DMS114 treated with DMSO at 0.1 percent for 48 hours (cell line): ENCODE data around the gene TOGARAM1.
A peak's percentile ranks its signal among the peaks of the same experiment; 100 is the strongest.

Source experiments
- DNase-seq: peaks from one replicate; lab custom pipeline; 2025; ENCODE audit not compliant: unreplicated experiment; lab: John Stamatoyannopoulos, UW

Gene TOGARAM1, protein sequence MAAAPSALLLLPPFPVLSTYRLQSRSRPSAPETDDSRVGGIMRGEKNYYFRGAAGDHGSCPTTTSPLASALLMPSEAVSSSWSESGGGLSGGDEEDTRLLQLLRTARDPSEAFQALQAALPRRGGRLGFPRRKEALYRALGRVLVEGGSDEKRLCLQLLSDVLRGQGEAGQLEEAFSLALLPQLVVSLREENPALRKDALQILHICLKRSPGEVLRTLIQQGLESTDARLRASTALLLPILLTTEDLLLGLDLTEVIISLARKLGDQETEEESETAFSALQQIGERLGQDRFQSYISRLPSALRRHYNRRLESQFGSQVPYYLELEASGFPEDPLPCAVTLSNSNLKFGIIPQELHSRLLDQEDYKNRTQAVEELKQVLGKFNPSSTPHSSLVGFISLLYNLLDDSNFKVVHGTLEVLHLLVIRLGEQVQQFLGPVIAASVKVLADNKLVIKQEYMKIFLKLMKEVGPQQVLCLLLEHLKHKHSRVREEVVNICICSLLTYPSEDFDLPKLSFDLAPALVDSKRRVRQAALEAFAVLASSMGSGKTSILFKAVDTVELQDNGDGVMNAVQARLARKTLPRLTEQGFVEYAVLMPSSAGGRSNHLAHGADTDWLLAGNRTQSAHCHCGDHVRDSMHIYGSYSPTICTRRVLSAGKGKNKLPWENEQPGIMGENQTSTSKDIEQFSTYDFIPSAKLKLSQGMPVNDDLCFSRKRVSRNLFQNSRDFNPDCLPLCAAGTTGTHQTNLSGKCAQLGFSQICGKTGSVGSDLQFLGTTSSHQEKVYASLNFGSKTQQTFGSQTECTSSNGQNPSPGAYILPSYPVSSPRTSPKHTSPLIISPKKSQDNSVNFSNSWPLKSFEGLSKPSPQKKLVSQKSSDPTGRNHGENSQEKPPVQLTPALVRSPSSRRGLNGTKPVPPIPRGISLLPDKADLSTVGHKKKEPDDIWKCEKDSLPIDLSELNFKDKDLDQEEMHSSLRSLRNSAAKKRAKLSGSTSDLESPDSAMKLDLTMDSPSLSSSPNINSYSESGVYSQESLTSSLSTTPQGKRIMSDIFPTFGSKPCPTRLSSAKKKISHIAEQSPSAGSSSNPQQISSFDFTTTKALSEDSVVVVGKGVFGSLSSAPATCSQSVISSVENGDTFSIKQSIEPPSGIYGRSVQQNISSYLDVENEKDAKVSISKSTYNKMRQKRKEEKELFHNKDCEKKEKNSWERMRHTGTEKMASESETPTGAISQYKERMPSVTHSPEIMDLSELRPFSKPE (N-terminal part only)

DNA sequence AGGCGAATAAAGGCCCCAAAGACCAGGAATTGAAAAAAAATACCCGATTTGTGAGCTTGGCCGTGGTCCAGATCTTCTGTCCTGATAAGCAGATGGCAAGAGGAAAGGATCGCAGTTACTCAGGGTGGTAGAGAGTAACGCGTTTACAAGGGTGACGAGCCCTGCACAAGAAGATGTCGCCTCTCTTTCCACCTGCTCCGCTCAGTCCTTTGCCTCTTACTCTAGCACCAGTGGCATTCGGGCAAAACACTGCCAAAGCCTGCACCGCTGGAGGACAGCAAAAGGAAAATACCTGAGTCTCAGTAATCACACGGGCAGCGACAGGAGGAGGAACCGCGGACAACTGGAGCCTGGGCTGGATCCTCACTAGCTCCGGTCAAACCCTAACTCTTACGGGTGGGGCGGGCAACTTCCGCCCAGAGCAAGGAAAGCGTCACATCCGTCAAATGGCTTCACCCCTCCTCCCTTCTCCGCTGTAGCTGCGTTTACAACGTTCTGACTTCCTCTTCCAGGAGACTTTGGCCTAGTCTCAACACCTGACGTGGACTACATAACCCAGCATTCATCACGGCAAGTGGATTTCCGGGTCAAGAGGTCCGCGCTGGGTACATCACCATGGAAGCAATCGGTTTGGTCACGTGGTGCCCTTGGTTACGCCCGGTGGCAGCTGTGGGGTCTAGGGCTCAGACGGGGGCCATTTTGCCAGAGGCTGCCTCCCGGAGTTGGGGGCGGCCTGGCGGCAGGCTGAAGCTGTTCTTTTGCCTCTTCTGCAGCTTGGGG, at the start of gene TOGARAM1, which contains the start of gene KLHL28:
TOGARAM1 (plus strand) TSS at position 637 of the 780 bp plus-strand sequence. CDS start 232 bp downstream, outside the sequence.
KLHL28 (minus strand) TSS at position 394 of the 780 bp plus-strand sequence. CDS start 16,019 bp downstream, outside the sequence.
- peak; percentile 98 for DNase-seq

DNA sequence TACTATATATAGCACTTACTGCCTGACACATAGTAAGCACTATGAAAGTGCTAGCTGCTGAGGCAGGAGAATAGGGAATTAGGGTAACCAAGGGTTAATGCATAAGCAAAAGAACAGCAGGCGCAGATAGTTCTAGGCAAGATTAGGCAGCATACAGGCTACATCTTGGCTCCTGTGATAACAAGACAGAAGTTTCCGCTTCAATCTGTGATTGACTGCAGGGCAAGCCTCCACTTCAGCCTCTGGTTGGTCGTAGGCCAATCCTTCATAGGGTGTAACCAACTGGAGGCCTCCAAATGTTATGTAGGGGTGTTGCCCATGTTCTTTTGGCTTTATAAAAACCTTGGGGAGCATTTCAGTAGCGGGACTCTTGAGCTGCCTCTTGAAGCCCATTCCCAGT, 47.1 kb upstream of the TOGARAM1 start:
- DNase-seq = no peak

- DNase-seq = no peak
These were observed 33.2 kb upstream of the TOGARAM1 start for GRCh38 chr14:44928793-44929192.

DNA sequence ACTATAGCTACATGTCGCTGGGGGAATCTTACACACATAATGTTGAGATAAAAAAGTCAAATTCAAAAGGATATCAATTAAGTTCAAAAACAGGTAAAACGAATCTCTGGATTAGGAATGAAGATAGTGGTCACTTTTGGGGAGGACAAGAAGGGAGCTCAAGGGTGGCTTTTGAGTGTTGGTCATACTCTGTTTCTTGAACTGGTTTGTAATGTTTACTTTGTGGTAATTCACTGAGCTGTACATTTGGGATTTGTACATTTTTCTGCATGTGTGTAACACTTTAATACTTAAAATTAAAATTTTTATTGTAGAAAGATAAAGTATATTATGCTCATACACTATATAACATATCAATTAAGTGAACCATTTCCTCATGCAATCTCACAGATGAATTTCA, 26.8 kb upstream of the TOGARAM1 start:
- no peak for DNase-seq

DNA sequence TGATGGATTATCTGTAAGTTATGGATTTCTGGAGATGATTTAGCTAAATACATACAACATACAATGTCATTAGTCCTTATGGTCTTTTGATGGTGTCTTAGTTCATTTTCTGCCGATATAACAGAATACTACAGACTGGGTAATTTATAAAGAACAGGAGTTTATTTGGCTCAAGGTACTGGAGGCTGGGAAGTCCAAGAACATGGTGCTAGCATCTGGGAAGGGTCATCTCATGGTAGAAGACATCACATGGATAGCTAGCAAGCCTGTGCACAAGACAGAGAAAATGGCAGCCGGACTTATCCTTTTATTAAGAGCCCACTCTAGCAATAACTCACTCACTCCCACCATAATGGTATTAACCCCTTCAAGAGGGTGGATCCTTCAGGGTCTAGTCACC, 24.4 kb upstream of the TOGARAM1 start:
- no peak for DNase-seq

DNA sequence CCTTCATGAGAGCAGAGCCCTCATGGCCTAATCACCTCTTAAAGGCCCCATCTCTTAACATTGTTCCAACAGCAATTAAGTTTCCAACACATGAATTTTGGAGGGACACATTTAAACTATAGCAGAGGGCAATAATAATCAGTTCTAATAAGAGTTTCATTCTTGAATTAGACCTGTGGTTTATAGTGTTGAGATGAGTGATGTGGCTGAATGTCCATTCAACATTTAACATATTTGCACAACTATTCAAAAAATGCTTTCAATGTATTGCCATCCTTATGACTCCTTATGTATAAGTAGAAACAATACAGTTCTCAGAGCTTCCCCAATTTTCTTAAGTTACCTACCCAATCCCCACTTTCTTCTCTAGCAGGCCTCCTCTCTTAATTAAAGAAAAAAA, 21.8 kb upstream of the TOGARAM1 start:
- DNase-seq = no peak

DNA sequence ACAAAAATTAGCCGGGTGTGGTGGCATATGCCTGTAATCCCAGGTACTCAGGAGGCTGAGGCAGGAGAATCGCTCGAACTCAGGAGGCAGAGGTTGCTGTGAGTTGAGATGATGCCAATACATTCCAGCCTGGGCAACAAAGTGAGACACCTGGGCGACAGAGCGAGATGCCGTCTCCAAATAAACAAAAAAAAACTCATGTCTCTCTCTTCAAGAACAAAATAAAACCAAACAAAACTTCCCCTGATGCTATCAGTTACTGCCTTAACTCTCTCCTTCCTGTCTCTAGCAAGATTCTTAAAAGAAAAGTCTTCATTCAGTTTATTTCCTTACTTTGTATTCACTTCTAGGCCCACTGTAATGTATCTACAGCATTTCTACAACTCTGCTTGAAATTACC, 21.0 kb upstream of the TOGARAM1 start:
- DNase-seq = no peak

DNA sequence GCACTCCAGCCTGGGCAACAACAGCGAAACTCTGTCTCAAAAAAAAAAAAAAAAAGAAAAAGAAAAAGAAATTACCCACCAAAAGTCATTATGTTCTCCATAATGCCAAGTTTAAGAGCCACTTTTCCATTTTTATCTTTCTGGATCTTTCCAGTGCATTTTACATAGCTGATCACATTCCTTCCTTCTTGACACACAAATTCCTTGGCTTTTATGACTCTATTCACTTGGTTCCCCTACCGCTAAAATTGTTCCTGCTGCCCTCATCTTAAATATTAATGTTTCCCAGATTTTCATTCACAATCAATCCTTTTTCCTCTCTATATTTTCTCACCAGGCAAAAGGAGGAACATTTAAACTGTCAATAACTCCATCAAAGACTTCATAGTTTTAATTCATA, 20.4 kb upstream of the TOGARAM1 start:
- no peak for DNase-seq

DNA sequence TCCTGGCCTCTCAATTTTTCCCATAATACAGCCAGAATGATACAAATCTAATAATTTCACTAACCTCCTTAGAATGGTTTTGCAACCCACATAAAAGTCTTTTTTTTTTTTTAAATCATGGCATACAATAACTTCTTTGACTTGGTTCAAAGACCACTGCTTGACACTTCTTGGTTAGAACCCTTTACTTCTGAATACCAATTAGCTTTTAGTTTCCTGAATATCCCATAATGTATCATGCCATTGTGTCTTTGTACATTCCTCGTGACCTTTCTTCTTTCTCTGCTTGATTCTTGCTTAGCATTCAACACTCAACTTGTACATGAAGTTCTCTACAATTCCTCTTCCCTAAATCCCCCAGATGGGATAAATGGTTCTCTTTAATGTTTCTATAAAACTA, 19.6 kb upstream of the TOGARAM1 start:
- DNase-seq = no peak

DNA sequence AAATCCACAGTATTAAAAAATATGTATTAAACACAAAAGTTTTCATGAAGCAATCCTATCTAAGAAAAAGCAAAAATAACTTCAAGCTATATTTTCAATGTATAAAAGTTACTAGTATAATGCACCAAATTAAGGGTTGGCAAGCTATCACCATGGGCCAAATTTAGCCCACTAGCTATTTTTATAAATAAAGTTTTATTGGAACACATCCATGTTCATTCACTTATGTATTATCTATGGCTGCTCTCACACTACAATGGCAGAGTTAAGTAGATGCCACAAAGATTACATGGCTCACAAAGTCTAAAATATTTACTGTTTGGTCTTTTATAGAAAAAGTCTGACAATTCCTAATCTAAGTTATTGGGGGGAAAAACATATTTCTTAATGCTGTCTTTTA, 17.9 kb upstream of the TOGARAM1 start:
- no peak for DNase-seq

DNA sequence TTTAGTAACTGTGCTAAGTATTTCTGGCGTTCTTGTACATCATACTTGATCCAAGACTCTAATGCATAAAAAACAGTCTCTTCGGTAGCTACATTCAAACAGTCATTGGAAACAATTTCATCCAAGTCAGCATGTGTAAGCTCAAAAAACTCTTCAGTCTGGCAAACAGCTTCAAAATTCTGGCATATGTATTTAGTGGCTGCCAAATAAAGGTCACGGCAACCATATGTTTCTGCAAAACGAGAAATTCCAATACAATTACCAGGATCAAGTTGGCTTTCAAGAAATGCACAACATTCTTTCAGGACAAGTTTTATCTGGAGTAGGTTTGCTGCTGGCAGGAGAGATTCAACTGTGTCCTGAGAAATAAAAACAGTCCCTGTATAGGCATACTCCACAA, 16.7 kb upstream of the TOGARAM1 start:
- no peak for DNase-seq

- DNase-seq = no peak
These were observed 10.9 kb upstream of the TOGARAM1 start for GRCh38 chr14:44951051-44951450.

- DNase-seq = no peak
These were observed 9.4 kb upstream of the TOGARAM1 start for GRCh38 chr14:44952391-44953110.

- DNase-seq = no peak
These were observed 7.2 kb upstream of the TOGARAM1 start for GRCh38 chr14:44954750-44955149.

- DNase-seq = no peak
These were observed 6.5 kb upstream of the TOGARAM1 start for GRCh38 chr14:44955528-44955927.

- no peak for DNase-seq
These were observed 5.1 kb upstream of the TOGARAM1 start for GRCh38 chr14:44956866-44957265.

GRCh38 chr14:44959538-44959937, 2.5 kb upstream of the TOGARAM1 start:
- DNase-seq = no peak

DNA sequence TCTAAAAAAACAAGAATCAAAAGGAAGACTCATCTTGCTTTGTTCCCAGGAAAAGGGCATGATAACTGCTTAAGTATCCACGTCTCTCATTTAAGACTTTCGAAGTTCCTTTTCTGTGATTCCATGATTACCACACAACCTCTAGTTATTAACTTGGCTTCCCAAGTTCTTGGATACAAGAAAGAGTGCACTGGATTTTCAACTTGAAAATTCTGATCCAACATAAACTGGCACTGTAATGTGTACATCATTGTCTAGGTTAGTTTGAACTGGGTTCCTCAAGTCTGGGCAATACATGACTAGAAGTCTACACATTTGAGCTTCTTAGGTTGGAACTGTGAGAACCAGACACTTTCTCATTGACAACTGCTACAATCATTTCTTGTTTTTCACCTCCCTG, 1.8 kb upstream of the TOGARAM1 start:
- DNase-seq = no peak

- DNase-seq = no peak
These were observed 1.3 kb upstream of the TOGARAM1 start for GRCh38 chr14:44960646-44961045.

GRCh38 chr14:44961151-44961553, 838 bp upstream of the TOGARAM1 start:
- DNase-seq = peak; percentile 33
